NK-92 treated with Interleukin-12 subunit alpha and Interleukin-12 subunit beta, amount 100 ng/mL, for 24 hours (cell line): ENCODE data around the gene DRD2.

Experiments used
- DNase-seq: peaks from one replicate; lab custom pipeline; 2025; lab: John Stamatoyannopoulos, UW

Gene DRD2

DNA sequence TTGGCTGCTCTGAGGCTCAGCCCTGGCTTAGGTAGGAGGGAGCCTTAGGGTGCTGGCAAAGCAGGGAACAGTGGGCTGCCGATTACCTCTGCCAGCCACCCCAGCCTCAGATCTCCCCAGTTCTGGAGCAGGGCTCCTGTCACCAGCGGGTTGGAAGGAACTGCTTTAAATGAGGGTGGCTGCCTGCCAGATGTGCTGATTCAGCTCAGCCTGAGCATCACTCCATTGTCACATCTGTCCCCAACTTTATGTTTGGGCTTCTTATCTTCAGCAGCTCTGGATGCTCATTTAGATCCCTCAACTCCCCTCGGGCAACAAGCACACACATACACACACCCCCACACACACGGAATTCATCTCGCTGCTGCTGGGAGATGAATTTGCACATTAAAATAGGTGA lies 104.6 kb downstream of the DRD2 start:
- DNase-seq, result no peak

DNA sequence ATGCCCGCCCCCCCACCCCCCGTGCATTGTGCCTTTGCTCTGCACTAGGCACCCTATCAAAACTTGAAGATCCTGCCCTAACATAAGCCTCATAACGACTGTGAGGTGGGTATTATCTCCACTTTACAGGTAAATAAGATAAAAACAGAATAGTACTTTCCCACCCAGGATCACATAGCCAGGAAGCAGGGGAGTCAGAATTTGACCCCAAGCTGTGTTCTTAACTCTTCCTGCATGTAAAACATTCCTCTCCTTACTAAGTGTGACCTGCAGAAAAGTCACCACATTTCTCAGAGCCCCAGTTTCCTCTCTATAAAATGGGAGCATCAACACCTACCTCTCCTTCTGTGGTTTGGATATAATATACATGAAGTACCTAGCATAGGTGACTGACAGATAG lies 105.8 kb downstream of the DRD2 start:
- DNase-seq, result no peak

DNA sequence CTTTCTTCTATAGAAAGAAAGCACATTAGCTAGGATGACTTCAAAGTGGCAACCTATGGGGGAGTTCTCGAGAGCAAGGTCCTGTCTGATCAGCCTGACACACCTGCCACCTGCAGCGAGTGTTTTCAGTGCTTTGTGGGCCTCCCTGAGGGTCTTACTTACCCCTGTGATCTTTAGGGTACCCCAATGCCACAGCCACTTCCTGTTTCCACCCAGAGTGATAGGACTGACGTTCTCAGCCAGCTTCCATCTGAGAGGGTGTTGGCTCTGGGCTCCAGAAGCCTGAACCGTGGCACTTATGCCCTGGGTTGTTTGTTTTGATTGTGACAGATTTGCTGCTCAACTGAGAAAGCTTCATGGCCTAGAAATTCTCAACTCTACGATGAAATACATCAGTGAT lies 109.3 kb downstream of the DRD2 start:
- no peak for DNase-seq

DNA sequence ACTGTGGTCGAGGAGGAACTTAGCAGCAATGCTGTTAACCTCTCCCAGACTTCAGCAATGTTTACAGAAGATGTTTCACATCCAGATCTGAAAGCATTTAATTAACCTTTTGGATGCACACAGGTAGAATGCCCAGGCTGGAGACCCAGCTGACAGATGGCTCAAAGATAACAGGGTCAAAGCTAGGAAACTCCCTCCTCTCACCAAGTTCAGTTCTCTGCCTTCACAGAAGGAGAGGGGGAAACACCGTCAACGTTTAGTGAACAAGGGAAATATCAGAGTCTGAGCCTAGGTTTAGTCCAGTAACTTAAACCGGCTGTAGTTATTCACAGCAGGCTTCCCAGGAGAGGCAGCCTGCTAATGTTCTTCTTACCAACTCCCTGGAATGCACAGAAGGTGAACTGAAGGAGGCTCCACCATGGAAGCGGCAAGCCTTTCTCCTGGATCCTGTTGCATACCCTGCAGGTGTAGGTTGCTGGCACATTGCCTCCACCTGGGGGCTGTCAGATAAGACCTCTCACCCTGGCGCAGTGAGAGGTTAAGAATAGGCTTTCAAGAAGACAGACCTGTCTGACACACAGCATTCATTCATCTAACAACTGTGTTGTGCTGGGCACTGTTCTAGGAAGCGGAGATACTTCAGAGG lies 111.1 kb downstream of the DRD2 start:
- DNase-seq, result no peak

DNA sequence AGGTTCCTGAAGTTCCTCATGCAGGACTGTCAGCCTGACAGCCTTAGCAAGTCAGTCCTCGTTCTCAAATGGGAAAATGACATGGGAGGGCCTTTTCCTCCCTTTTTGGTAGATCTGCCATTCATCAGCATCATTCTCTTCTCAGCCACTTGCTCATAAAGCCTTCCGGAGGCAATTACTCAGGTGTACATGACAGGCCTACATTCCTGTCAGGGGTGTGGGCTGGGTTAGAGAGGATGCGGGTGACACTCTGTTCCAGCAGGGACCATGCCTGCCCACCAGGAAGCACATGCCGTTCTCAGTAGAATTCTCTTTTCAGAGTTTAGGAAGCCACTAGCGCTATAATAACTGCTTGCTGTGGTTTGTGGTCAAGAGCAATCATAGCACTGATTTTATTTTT lies 111.8 kb downstream of the DRD2 start:
- DNase-seq, result no peak
